ENCODE results near the gene PAK2. TPM values are rescaled to one million over a fixed set of nuclear protein-coding genes. Genes with fewer than 3 reads are reported as not detected.

Gene PAK2
- total RNA-seq, 1 donor, result 45.6 TPM

DNA sequence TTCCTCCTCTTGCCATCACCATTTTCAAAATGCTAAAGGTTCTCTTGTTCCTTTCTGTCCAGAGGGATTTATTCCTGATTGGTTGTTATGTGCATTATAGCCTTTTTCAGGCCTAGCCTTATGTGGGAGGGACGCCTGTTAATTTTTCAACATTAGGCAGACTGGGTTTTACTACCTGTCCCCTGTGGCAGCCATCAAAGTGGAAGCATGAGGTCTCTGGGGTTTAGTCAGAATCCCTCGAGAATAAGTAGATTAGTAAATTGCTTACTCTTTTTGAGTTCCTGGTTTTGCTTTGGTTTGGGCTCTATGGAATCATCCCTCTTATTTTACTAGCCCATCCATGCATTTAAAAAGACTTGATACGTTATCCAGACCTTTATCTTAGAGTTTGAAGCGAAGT, 32.4 kb downstream of the PAK2 start:
- DNase-seq (ENCODE audit: low read depth), result no peak
- TF ChIP-seq, protein P1, sequence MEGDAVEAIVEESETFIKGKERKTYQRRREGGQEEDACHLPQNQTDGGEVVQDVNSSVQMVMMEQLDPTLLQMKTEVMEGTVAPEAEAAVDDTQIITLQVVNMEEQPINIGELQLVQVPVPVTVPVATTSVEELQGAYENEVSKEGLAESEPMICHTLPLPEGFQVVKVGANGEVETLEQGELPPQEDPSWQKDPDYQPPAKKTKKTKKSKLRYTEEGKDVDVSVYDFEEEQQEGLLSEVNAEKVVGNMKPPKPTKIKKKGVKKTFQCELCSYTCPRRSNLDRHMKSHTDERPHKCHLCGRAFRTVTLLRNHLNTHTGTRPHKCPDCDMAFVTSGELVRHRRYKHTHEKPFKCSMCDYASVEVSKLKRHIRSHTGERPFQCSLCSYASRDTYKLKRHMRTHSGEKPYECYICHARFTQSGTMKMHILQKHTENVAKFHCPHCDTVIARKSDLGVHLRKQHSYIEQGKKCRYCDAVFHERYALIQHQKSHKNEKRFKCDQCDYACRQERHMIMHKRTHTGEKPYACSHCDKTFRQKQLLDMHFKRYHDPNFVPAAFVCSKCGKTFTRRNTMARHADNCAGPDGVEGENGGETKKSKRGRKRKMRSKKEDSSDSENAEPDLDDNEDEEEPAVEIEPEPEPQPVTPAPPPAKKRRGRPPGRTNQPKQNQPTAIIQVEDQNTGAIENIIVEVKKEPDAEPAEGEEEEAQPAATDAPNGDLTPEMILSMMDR (IDR thresholded peaks at IDR 0.05; ENCODE audit: insufficient read depth, low read length), result no peak
- no peak overlapping the region for H3K4me3 ChIP-seq (ENCODE audit: low read depth, low read length)

DNA sequence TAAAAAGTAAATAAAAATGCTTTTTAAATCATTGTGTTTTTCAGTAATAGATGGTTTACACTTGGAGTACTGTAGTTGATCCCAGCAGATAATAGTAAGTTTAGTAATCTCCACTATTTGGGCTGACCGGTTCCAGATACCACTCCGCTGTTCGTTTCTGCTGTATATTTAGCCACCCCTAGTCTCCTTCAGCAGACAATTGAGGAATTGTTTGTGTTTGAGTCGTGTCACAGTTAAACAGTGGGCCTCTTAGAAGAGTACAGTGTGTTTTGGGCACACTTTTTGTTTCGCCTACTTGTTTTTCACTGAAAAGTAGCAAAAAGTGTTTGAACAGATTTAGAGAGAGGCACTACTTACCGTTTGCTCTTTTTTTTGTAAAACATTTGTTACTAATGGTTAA, 33.2 kb downstream of the PAK2 start:
- no peak for DNase-seq (ENCODE audit: low read depth)
- H3K4me3 ChIP-seq (ENCODE audit: low read depth, low read length), result no peak overlapping the region
- TF ChIP-seq, protein P1 (IDR thresholded peaks at IDR 0.05; ENCODE audit: insufficient read depth, low read length), result no peak

DNA sequence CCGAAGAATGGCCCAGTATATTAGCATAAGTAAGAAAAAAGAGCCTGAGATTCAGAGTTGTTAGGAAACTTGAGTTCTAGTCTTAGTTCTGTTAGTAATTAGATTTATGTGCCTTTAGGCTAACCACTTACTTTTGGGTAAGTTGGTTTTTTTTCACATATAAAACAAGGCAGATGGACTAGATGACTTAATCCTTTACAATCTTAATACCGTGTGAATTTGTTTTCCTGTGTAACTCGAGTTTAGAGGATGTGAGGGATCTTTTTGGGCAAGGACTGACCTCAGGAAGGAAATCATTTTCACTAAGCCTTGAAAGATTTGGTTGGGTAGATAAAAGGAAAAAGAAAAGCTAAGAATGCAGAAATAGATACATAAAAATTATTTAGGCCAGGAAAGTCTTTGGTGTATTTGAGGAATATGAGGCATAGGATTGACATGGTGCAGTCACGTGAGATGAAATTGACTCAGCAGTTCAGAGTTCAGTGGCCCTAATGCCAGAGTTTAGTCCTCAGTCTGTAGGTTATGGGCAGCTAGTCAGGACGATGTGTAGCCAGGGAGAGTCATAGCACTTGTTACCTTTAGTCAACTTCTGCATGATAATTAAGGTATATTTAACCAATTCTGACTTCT, 34.6 kb downstream of the PAK2 start:
- DNase-seq (ENCODE audit: low read depth), result peak; percentile 28
- TF ChIP-seq, protein P1 (IDR thresholded peaks at IDR 0.05; ENCODE audit: insufficient read depth, low read length), result no peak
- no peak overlapping the region for H3K4me3 ChIP-seq (ENCODE audit: low read depth, low read length)

DNA sequence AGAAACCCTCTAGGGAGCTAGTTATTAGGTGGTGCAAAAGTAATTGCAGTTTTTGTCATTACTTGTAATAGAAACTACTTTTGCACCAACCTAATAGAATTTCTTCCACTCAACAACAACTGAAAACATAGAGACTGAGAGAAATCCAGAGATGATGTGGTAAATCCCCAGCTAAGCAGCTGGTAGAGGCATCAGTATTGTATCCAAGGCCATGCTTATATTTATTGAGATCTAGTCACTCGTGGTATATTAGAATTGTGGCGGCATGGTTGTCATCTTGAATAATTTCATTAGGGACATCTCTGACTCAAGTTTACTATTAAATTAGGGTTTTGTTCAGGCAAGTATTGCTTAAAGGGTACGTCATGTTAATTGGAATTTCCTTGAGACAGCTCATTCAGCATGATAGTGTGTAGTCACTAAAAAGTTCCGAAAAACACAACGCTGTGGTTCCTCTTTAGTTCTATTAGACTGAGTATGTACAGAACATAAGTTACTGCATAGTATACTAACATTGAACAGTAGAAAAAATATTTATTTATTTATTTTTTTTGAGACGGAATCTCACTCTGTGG, 35.3 kb downstream of the PAK2 start:
- DNase-seq (ENCODE audit: low read depth), result peak; percentile 38
- TF ChIP-seq, protein P1 (IDR thresholded peaks at IDR 0.05; ENCODE audit: insufficient read depth, low read length), result no peak
- no peak overlapping the region for H3K4me3 ChIP-seq (ENCODE audit: low read depth, low read length)

DNA sequence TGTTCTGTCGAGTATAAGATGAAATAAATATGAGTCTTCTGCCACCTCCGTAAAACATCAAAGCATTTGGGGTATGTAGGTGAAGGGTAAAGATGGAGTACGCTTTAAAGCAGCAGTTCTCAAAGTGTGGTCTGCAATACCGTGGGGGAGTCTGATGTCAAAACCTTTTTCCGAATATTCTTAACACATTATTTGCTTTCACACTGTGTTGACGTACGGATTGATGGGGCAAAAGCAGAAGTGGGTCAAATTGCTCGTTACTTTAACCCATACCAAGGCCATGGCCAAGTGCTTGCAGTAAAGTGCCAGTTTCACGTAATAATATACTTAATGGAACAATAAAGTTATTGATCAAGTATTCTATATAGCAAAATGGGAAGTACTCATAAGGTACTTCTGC, 36.3 kb downstream of the PAK2 start:
- TF ChIP-seq, protein P1 (IDR thresholded peaks at IDR 0.05; ENCODE audit: insufficient read depth, low read length), result no peak
- DNase-seq (ENCODE audit: low read depth), result no peak
- no peak overlapping the region for H3K4me3 ChIP-seq (ENCODE audit: low read depth, low read length)

DNA sequence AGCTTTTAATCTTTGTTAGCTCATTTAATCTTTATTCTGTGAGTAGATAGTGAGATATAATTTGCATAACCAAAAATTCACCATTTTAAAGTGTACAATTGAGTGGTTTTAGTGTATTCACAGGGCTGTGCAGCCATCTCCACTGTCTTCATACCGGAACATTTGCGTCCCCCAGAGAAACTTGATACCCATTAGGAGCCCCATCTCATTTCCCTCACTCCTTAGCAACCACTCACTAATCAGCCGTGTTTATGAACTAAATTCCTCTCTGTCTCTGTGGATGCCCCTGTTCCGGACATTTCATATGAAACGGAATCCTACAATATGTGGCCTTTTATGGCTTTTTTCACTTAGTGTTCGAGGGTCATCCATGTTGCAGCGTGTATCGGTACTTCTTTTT, 38.2 kb downstream of the PAK2 start:
- DNase-seq (ENCODE audit: low read depth), result no peak
- TF ChIP-seq, protein P1 (IDR thresholded peaks at IDR 0.05; ENCODE audit: insufficient read depth, low read length), result no peak
- H3K4me3 ChIP-seq (ENCODE audit: low read depth, low read length), result no peak overlapping the region

DNA sequence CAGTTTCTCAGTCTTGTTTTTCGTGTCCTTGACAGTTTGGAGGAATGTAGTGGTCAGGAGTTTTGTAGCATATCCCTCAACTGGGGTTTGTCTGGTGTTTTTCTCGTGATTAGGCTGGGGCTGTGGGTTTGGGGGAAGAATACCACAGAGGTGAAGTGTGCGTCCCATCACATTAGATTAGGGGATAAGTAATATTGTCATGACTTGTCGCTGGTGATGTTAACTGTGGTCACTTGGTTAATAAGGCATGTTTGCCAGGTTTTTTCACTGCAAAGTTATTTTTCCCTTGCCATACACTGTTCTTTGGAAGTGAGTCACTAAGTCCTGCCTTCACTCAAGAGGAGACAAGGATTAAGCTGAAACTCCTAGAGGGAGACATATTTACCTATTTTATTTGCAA, 39.1 kb downstream of the PAK2 start:
- H3K4me3 ChIP-seq (ENCODE audit: low read depth, low read length), result no peak overlapping the region
- TF ChIP-seq, protein P1 (IDR thresholded peaks at IDR 0.05; ENCODE audit: insufficient read depth, low read length), result no peak
- peak; percentile 80 for DNase-seq (ENCODE audit: low read depth)

All from fibroblast of the aortic adventitia (primary cell).